Measurements from ENCODE around the gene PPP1CA.

Gene PPP1CA

DNA sequence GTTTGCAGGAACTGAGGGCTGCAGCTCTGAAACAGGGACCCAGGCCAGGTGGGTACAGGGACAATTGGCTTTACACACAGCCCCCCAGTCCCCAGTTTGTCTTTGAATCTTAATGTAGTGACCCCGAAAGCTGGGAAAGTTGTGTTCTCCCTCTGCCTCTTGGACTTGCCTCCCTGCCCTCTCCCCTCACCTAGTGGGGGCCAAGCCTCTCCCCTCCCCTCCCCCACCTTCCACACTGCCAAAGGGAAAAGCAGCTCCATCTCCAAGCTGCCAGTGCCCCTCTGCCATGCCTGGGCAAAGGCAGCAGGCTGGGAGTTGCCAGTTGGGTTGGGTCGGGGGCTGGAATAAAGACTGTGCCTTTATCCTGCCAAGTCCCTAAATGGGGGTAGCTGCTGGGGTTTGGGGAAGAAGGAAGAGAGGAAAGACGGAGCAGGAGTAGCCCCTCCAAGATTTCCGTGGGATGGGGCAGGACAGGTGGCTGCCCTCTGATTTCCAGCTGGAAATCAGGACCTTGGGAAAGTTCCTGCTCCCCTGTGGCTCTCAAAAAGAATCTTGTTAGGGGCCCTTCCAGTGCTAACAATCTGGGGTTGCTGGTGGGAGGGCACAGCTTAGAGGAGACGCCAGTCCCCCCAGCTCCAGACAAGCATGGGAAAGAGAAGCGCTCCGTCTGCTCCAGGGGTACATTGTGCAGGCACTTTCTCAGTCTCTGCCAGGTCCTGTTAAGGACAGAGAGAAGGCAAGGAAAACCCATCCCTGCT lies 25.4 kb downstream of the PPP1CA start:
- H3K4me3 ChIP-seq (ENCODE audit: control insufficient read depth, low read depth, low read length) = no peak overlapping the region
- no peak for TF ChIP-seq CTCF (IDR thresholded peaks at IDR 0.05; ENCODE audit: control insufficient read depth, insufficient read depth, low read depth, low read length, missing control alignments)
- no peak for DNase-seq (ENCODE audit: low read depth)

DNA sequence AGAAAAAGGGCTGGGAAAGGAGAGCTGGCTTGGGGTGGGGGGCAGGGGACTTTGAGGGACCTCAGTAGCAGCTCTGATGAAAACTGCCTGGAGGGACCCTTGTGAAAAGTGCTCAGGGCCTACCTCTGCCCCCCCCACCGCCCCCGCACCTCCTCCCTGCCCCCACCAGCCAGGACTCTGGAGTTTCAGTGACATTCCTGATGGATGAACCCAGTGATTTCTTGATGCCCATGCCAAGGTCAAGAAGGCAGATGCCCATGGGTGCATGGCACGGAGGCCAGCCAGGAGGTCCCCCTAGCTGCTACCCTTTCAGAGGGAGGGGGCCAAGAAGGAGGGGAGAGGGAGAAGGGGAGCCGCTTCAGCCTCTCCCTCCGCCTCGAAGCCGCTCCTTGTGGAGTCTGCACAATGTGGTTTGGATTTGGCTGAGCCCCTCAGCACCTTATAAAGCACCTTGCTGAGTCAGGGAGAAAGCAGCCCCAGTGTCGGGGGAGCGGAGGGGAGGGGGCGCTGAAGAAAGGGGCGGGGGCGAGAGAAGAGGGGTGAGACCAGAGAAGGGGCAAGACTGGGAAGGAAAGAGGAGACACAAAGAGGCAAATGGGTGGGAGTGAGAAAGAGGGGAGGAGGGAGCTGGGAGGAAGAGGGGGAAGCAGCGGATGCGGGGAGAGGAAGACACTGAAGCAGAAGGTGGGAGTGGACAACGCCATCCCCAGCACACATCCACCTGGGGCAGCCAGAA lies 26.2 kb downstream of the PPP1CA start:
- H3K4me3 ChIP-seq (ENCODE audit: control insufficient read depth, low read depth, low read length) = no peak overlapping the region
- TF ChIP-seq CTCF (IDR thresholded peaks at IDR 0.05; ENCODE audit: control insufficient read depth, insufficient read depth, low read depth, low read length, missing control alignments) = no peak
- no peak for DNase-seq (ENCODE audit: low read depth)

DNA sequence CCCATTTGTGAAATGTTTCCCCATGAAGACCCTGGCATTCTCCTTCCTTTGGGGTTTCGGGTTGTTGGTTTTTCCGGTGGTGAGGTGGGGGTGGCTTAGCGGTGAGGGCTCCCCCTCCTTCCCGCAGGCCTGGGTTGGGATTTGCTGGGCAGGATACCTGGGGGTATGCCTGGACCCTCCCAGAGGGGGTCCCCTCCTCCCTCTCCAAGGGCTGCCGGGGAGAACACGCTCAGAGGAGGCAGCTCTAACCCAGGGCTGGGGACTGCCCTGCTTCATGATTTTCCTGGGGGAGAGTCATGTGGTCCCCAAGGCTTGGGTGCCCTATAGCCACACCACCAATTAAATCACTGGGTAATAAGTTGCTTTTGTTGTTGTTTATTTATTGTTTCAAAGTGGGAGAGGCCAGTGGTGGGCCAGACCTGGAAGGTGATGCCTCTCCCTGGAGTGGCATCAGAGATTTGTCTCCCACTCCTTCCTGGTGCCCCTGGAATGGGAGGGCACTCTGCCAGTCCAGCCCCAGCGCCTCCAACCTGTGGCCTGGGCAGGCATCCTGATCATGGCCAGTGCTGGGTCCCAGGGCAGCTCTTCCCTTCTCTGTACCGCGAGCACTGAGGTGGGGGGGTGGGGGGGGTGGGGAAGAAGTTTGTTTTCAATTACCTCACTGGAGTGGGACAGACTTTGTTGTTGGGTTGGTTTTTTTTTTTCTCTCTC lies 26.9 kb downstream of the PPP1CA start:
- peak overlapping the region; percentile 23 for H3K4me3 ChIP-seq (ENCODE audit: control insufficient read depth, low read depth, low read length)
- TF ChIP-seq CTCF (IDR thresholded peaks at IDR 0.05; ENCODE audit: control insufficient read depth, insufficient read depth, low read depth, low read length, missing control alignments) = no peak
- no peak for DNase-seq (ENCODE audit: low read depth)

GRCh38 chr11:67373648-67374570 lies 27.7 kb downstream of the PPP1CA start:
- peak; percentile 35 for TF ChIP-seq CTCF (IDR thresholded peaks at IDR 0.05; ENCODE audit: control insufficient read depth, insufficient read depth, low read depth, low read length, missing control alignments)
- peak overlapping the region; percentile 85 for H3K4me3 ChIP-seq (ENCODE audit: control insufficient read depth, low read depth, low read length)
- DNase-seq (ENCODE audit: low read depth) = peak; percentile 97

GRCh38 chr11:67372993-67373647 lies 28.5 kb downstream of the PPP1CA start, which contains the start of gene CLCF1:
CLCF1 (minus strand) TSS chr11:67373598; CDS start chr11:67373539, 59 bp downstream.
- no peak for TF ChIP-seq CTCF (IDR thresholded peaks at IDR 0.05; ENCODE audit: control insufficient read depth, insufficient read depth, low read depth, low read length, missing control alignments)
- H3K4me3 ChIP-seq (ENCODE audit: control insufficient read depth, low read depth, low read length) = peak within 1 kb of the TSS; percentile 85
- DNase-seq (ENCODE audit: low read depth) = no peak
